ENCODE results near the gene ERGIC3.

GRCh38 chr20:35595901-35596300 is 54.0 kb downstream of the ERGIC3 start:
- TF ChIP-seq CTCF (IDR thresholded peaks at IDR 0.05; ENCODE audit: extremely low read depth in 1 of 2, insufficient read depth in 1 of 2, low read depth in 1 of 2, low read length in 2 of 2) (no peak), POLR2A (IDR thresholded peaks at IDR 0.05; ENCODE audit: low read depth, low read length) (no peak)
